ENCODE measurements around the gene WDFY4. TPM values are rescaled to one million over a fixed set of nuclear protein-coding genes. Genes with fewer than 3 reads are reported as not detected.

The WDFY4 gene
- total RNA-seq, 1 experiment from 2014 or later = 0.22 TPM

- no peak for DNase-seq (ENCODE audit: low read depth, low spot score)
- ChIA-PET RAD21 (ENCODE audit: low non-redundant PET in 1 of 2, low total read pairs in 2 of 2, uncharacterized antibody in 2 of 2, unreplicated experiment in 2 of 2) (no interaction called here), CTCF (no interaction called here), POLR2A (no interaction called here)
- no peak overlapping the region for H3K4me3 ChIP-seq (replicated peaks in 1 of 2; ENCODE audit: low read depth in 1 of 2, low read length in 2 of 2)
- no peaks in the 10 kb centered on the region for H3K9me3 ChIP-seq (ENCODE audit: control insufficient read depth in 1 of 2, insufficient read depth in 1 of 2, low read depth in 1 of 2, low read length in 2 of 2)
- no peak for ATAC-seq
- H4K20me1 ChIP-seq (ENCODE audit: insufficient read depth) = no peaks in the 10 kb centered on the region
- no peak overlapping the region for H3K9ac ChIP-seq (ENCODE audit: low read length)
- H3K27ac ChIP-seq (ENCODE audit: low read depth, low read length) = no peak overlapping the region
- BruUV-seq (replicated peaks) = no TSS peak
- no peaks in the 10 kb centered on the region for H3K9me2 ChIP-seq (ENCODE audit: insufficient read depth)
- intact Hi-C loops (cut with micrococcal nuclease) = no loop called here
- TF ChIP-seq TCF7L2 (IDR thresholded peaks at IDR 0.05; ENCODE audit: borderline replicate concordance, extremely low read depth, insufficient read depth, insufficient read length) = no peak
- no peak for TF ChIP-seq RAD21 (IDR thresholded peaks at IDR 0.05; ENCODE audit: low read depth)
- TF ChIP-seq CEBPB (IDR thresholded peaks at IDR 0.05; ENCODE audit: low read depth) = no peak
- TF ChIP-seq EGR1 (IDR thresholded peaks at IDR 0.05; ENCODE audit: low read depth) = no peak
- no peak for TF ChIP-seq JUND (IDR thresholded peaks at IDR 0.05)
- TF ChIP-seq ZFX (IDR thresholded peaks at IDR 0.05) = no peak
- TF ChIP-seq, protein P1, sequence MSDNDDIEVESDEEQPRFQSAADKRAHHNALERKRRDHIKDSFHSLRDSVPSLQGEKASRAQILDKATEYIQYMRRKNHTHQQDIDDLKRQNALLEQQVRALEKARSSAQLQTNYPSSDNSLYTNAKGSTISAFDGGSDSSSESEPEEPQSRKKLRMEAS (IDR thresholded peaks at IDR 0.05) = no peak
- TF ChIP-seq SIN3A (IDR thresholded peaks at IDR 0.05; ENCODE audit: low read depth) = no peak
- TF ChIP-seq POLR2AphosphoS5 (IDR thresholded peaks at IDR 0.05; ENCODE audit: low read depth, low read length) = no peak
- TF ChIP-seq CBX3 (IDR thresholded peaks at IDR 0.05; ENCODE audit: low read depth) = no peak
- TF ChIP-seq SP1 (IDR thresholded peaks at IDR 0.05; ENCODE audit: low read depth) = no peak
- no peak for TF ChIP-seq SRF (IDR thresholded peaks at IDR 0.05; ENCODE audit: low read depth)
- TF ChIP-seq CTCF (IDR thresholded peaks at IDR 0.05 in 2 of 3, conservative IDR thresholded peaks at IDR 0.05 in 1 of 3; ENCODE audit: borderline replicate concordance in 1 of 3, insufficient read depth in 1 of 3, low read depth in 2 of 3, low read length in 2 of 3) = no peak
- TF ChIP-seq ZNF274 (IDR thresholded peaks at IDR 0.05; ENCODE audit: low read depth, low read length) = no peak
- H2AFZ ChIP-seq (ENCODE audit: low read depth, low read length, poor library complexity, severe bottlenecking) = no peak overlapping the region
- no peaks in the 10 kb centered on the region for H3K36me3 ChIP-seq (ENCODE audit: control insufficient read depth in 1 of 2, insufficient read depth in 2 of 2, low read length in 2 of 2)
- peaks cover 32% of the 10 kb centered on the region for H3K27me3 ChIP-seq (ENCODE audit: insufficient read depth, low read length)
- H3K4me2 ChIP-seq (ENCODE audit: low read length) = no peak overlapping the region
- H3K4me1 ChIP-seq (ENCODE audit: control insufficient read depth in 1 of 2, insufficient read depth in 2 of 2, low read length in 2 of 2) = no peaks in the 10 kb centered on the region
- no peaks in the 10 kb centered on the region for H3K79me2 ChIP-seq (ENCODE audit: insufficient read depth, low read length)
These were observed 135.1 kb downstream of the WDFY4 start for GRCh38 chr10:48819783-48820182.
